Type B pancreatic cell (in vitro differentiated cells): ENCODE data around the gene CNTN3. TPM values are rescaled to one million over a fixed set of nuclear protein-coding genes. Genes with fewer than 3 reads are reported as not detected.

Experiments used
- DNase-seq: peaks from one replicate; pipeline ENCODE4 v3.0.0; 2021; ENCODE audit warnings: mixed read lengths; ENCODE audit not compliant: unreplicated experiment; ENCODE audit errors: extremely low spot score
- H3K27ac Mint-ChIP-seq: 2 replicates; pipeline ENCODE4 v1.8.0; 2021; ENCODE audit warnings: mild to moderate bottlenecking, mixed read lengths
- H3K27me3 Mint-ChIP-seq: 2 replicates; pipeline ENCODE4 v1.8.0; 2021; ENCODE audit warnings: mixed read lengths
- H3K36me3 Mint-ChIP-seq: 2 replicates; pipeline ENCODE4 v1.8.0; 2021; ENCODE audit warnings: mixed read lengths
- H3K4me1 Mint-ChIP-seq: one replicate; pipeline ENCODE4 v1.8.0; 2021; ENCODE audit warnings: mixed read lengths; ENCODE audit not compliant: unreplicated experiment
- H3K4me3 Mint-ChIP-seq: 2 replicates; pipeline ENCODE4 v1.8.0; 2021; ENCODE audit warnings: mild to moderate bottlenecking, mixed read lengths
- H3K9me3 Mint-ChIP-seq: 2 replicates; pipeline ENCODE4 v1.8.0; 2021; ENCODE audit warnings: mixed read lengths
- total RNA-seq: library from RNA; stranded (reverse); gene quantifications from 2 replicates; pipeline ENCODE4 v1.2.1, GENCODE V29; 2021; ENCODE audit warnings: low replicate concordance
- TF ChIP-seq, protein P1 (sequence below): fragments of 200-600 bp; sonication (generic); conservative IDR thresholded peaks from 2 replicates; pipeline ENCODE4 v1.5.0; 2021; ENCODE audit warnings: antibody characterized with exemption, mild to moderate bottlenecking

CNTN3 gene
- total RNA-seq, 1 donor from 2014 or later, result 7.7 TPM

GRCh38 chr3:74571118-74571517 lies 43.3 kb downstream of the CNTN3 start:
- no peaks in the 10 kb centered on the region for H3K4me1 Mint-ChIP-seq
- no peaks in the 10 kb centered on the region for H3K9me3 Mint-ChIP-seq
- H3K27me3 Mint-ChIP-seq, result no peaks in the 10 kb centered on the region
- no peaks in the 10 kb centered on the region for H3K36me3 Mint-ChIP-seq
- no peak for DNase-seq
- H3K4me3 Mint-ChIP-seq, result no peak overlapping the region
- TF ChIP-seq, protein P1, sequence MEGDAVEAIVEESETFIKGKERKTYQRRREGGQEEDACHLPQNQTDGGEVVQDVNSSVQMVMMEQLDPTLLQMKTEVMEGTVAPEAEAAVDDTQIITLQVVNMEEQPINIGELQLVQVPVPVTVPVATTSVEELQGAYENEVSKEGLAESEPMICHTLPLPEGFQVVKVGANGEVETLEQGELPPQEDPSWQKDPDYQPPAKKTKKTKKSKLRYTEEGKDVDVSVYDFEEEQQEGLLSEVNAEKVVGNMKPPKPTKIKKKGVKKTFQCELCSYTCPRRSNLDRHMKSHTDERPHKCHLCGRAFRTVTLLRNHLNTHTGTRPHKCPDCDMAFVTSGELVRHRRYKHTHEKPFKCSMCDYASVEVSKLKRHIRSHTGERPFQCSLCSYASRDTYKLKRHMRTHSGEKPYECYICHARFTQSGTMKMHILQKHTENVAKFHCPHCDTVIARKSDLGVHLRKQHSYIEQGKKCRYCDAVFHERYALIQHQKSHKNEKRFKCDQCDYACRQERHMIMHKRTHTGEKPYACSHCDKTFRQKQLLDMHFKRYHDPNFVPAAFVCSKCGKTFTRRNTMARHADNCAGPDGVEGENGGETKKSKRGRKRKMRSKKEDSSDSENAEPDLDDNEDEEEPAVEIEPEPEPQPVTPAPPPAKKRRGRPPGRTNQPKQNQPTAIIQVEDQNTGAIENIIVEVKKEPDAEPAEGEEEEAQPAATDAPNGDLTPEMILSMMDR, result no peak
- H3K27ac Mint-ChIP-seq, result no peak overlapping the region
